Activated naive CD4-positive, alpha-beta T cell treated with anti-CD3 and anti-CD28 coated beads, Interleukin-2, amount 50 U/mL, for 72 hours (primary cell): ENCODE results near the gene PIK3CB. TPM values are rescaled to one million over a fixed set of nuclear protein-coding genes. Genes with fewer than 3 reads are reported as not detected.
A peak's percentile ranks its signal among the peaks of the same experiment; 100 is the strongest.
"Not testable (repeated sequence)": the region's sequence is repeated elsewhere in the genome, so short reads cannot be mapped to it uniquely, and the experiment has no call there.

Experiments
- ATAC-seq, 2 donors: fragments of 150-1000 bp; cut with Tn5 transposase; 2 replicates each; pipeline ENCODE4 v1.10.0; 2021; ENCODE audit warnings: mild to moderate bottlenecking in 2 of 2, moderate library complexity in 2 of 2
- DNase-seq, 2 donors: peaks; one replicate each; pipeline ENCODE4 v3.0.0; 2021 to 2022; ENCODE audit warnings: low spot score in 2 of 2
- H3K27ac Mint-ChIP-seq, 2 donors: one replicate each; pipeline ENCODE4 v1.8.0; 2022; ENCODE audit warnings: mild to moderate bottlenecking in 2 of 2, mixed read lengths in 2 of 2
- H3K36me3 Mint-ChIP-seq, 2 donors: one replicate each; pipeline ENCODE4 v1.8.0; 2022; ENCODE audit warnings: mixed read lengths in 2 of 2
- H3K9me3 Mint-ChIP-seq, 2 donors: one replicate each; pipeline ENCODE4 v1.8.0; 2022; ENCODE audit warnings: mixed read lengths in 2 of 2
- total RNA-seq, 2 donors: library from RNA; stranded (reverse); gene quantifications; one replicate each; pipeline ENCODE4 v1.2.3, GENCODE V29; 2022

The PIK3CB gene
- total RNA-seq, 2 donors from 2014 or later, result 18.8 to 21.7 TPM

DNA sequence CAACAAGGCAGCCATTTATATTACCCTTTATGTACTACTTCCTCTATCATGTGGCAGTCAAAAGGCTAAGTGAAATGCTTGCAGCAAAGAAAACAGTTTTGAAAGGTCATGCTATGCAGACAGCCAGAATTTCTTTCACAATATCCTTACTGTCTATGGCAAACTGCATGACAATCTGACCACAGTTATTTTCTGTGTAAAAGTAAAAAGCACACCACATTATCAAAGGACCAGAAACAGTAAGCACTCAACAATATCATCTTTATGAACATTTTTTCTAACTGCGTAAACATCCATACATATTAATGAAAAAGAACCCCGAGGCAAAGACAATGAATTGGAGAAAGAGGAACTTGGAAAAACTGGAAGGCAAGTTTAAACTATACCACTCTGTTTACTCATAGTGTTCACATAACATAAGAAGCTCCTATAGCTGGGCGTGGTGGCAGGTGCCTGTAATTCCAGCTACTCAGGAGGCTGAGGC, 47.9 kb downstream of the PIK3CB start:
- no peak for ATAC-seq
- H3K36me3 Mint-ChIP-seq, result peaks cover 0 to 22% of the 10 kb centered on the region in 2 donors
- no peak for DNase-seq
- H3K27ac Mint-ChIP-seq, result peak overlapping the region in 1 of 2 donors; percentile 21
- H3K9me3 Mint-ChIP-seq, result peaks cover 0 to 5% of the 10 kb centered on the region in 2 donors

- DNase-seq (no peak), ATAC-seq (no peak)
- Mint-ChIP-seq H3K36me3 (peaks cover 0 to 14% of the 10 kb centered on the region in 2 donors), H3K27ac (no peak overlapping the region), H3K9me3 (peaks cover 0 to 5% of the 10 kb centered on the region in 2 donors)
Observed at GRCh38 chr3:138785951-138786350, 48.8 kb downstream of the PIK3CB start.

- not testable (repeated sequence) for H3K27ac Mint-ChIP-seq, H3K9me3 Mint-ChIP-seq, DNase-seq, ATAC-seq
- peaks cover 0 to 11% of the 10 kb centered on the region in 2 donors for H3K36me3 Mint-ChIP-seq
Observed at GRCh38 chr3:138785362-138785857, 49.3 kb downstream of the PIK3CB start.

- peaks cover 0 to 5% of the 10 kb centered on the region in 2 donors for H3K9me3 Mint-ChIP-seq
- no peak overlapping the region for H3K27ac Mint-ChIP-seq
- DNase-seq (no peak), ATAC-seq (no peak)
- peaks cover 0 to 20% of the 10 kb centered on the region in 2 donors for H3K36me3 Mint-ChIP-seq
Observed at GRCh38 chr3:138782755-138783154, 52.0 kb downstream of the PIK3CB start.

DNA sequence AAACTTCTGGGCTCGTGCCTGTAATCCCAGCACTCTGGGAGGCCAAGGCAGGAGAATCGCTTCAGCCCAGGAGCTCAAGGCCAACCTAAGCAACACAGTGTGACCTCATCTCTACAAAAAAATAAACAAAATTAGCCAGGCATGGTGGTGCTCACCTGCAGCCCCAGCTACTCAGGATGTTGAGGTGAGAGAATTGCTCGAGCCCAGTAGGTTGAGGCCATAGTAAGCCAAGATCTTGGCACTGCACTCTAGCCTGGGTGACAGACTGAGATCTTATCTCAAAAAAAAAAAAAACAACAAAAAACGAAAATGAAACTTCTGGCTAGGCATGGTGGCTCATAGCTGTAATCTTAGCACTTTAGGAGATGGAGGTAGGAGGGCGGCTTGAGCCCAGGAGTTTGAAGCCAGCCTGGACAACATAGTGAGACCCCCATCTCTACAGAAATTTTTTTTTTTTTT, 53.7 kb downstream of the PIK3CB start:
- DNase-seq (no peak), ATAC-seq (peak; percentile 90 to 98)
- peaks cover 0 to 5% of the 10 kb centered on the region in 2 donors for H3K9me3 Mint-ChIP-seq
- peak overlapping the region in 1 of 2 donors; percentile 30 for H3K27ac Mint-ChIP-seq
- peaks cover 0 to 20% of the 10 kb centered on the region in 2 donors for H3K36me3 Mint-ChIP-seq

GRCh38 chr3:138778643-138779042, 56.1 kb downstream of the PIK3CB start:
- Mint-ChIP-seq H3K9me3 (peaks cover 0 to 5% of the 10 kb centered on the region in 2 donors), H3K27ac (no peak overlapping the region), H3K36me3 (peaks cover 0 to 20% of the 10 kb centered on the region in 2 donors)
- ATAC-seq (no peak), DNase-seq (no peak)

GRCh38 chr3:138776961-138777360, 57.8 kb downstream of the PIK3CB start:
- Mint-ChIP-seq H3K27ac (no peak overlapping the region), H3K9me3 (no peaks in the 10 kb centered on the region), H3K36me3 (peaks cover 0 to 14% of the 10 kb centered on the region in 2 donors)
- DNase-seq (no peak), ATAC-seq (no peak)

- peak overlapping the region in 1 of 2 donors; percentile 32 for H3K27ac Mint-ChIP-seq
- H3K9me3 Mint-ChIP-seq, result no peaks in the 10 kb centered on the region
- H3K36me3 Mint-ChIP-seq, result peaks cover 0 to 14% of the 10 kb centered on the region in 2 donors
- DNase-seq, result no peak
- no peak for ATAC-seq
Observed at GRCh38 chr3:138775254-138775595, 59.5 kb downstream of the PIK3CB start.

- peak; percentile 98 to 99 for ATAC-seq
- H3K9me3 Mint-ChIP-seq, result no peaks in the 10 kb centered on the region
- peaks cover 0 to 15% of the 10 kb centered on the region in 2 donors for H3K36me3 Mint-ChIP-seq
- peak overlapping the region in 1 of 2 donors; percentile 32 for H3K27ac Mint-ChIP-seq
- peak in 1 of 2 donors; percentile 39 for DNase-seq
Observed at GRCh38 chr3:138774529-138775253, 60.0 kb downstream of the PIK3CB start.

DNA sequence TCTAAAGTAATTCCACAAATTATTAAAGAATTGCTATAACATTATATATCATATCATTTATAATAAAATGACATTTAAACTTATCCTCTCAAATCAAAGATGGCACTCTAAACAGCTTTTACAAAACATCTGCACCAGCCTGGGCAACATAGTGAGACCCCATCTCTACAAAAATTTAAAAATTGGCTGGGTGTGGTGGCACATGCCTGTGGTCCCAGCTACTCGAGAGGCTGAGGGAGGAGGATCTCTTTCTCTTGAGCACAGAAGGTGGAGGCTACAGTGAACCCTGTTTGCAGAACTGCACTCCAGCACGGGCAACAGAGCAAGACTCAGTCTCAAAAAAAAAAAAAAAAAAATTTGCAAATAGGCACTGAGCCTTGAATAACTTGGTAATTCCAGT, 63.1 kb downstream of the PIK3CB start:
- Mint-ChIP-seq H3K36me3 (peaks cover 18 to 32% of the 10 kb centered on the region in 2 donors), H3K27ac (no peak overlapping the region), H3K9me3 (no peaks in the 10 kb centered on the region)
- ATAC-seq (no peak), DNase-seq (no peak)

- DNase-seq (no peak), ATAC-seq (no peak)
- Mint-ChIP-seq H3K9me3 (no peaks in the 10 kb centered on the region), H3K27ac (peak overlapping the region in 1 of 2 donors; percentile 16), H3K36me3 (peaks cover 18 to 32% of the 10 kb centered on the region in 2 donors)
Observed at GRCh38 chr3:138769616-138770015, 65.1 kb downstream of the PIK3CB start.

DNA sequence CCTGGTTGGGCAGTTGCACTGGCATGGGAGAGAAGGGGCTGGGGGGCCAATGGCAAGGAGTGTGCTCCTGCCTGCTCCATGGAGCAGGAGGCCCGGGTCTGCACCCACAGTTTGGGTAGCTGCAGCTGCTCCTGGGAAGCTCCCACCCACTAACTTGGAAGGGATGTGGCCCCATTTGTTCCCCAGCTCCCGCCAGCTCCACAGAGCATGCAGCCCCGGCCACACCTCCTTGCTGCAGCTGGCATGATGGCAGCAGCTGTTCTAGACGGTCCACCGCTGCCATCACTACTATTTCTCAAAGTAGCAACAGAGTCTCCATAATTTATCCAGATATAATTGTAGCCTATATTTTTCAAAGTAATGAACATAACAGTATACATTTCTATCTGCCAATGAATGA, 65.8 kb downstream of the PIK3CB start:
- Mint-ChIP-seq H3K27ac (no peak overlapping the region), H3K9me3 (no peaks in the 10 kb centered on the region), H3K36me3 (peaks cover 18 to 32% of the 10 kb centered on the region in 2 donors)
- ATAC-seq (no peak), DNase-seq (no peak)

GRCh38 chr3:138768125-138768524, 66.6 kb downstream of the PIK3CB start:
- ATAC-seq (no peak), DNase-seq (no peak)
- peaks cover 18 to 26% of the 10 kb centered on the region in 2 donors for H3K36me3 Mint-ChIP-seq
- no peak overlapping the region for H3K27ac Mint-ChIP-seq
- no peaks in the 10 kb centered on the region for H3K9me3 Mint-ChIP-seq

DNA sequence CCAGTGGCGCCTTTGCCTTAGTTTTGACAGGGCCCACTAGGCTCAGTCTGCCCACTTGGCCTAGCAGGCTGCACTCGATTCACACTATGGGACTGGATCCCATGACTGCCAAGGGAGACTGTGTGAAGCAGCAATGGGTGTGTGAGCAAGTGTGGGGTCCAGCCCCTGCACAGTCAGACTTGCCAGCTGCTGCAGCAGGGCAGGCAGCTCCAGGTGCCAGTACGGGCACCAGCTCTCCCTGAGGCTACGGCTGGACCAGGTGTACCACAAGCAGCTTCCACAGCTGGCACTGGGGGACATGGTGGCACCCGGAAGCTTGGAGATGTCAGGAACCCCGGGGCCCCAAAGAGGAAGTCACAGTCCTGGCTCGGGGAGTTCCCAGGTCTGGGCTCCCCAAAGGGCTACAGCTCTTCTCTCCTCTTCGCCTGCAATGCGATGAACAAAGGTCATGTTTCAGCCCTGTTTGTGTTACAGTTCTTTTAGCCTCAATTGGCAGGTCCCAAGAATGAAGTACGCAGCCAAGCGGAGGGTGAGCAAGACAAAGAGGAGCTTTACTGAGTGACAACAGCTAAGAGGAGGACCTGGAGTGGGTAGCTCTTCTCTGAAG, 67.1 kb downstream of the PIK3CB start:
- H3K9me3 Mint-ChIP-seq, result no peaks in the 10 kb centered on the region
- ATAC-seq (no peak), DNase-seq (no peak)
- no peak overlapping the region for H3K27ac Mint-ChIP-seq
- peaks cover 18 to 26% of the 10 kb centered on the region in 2 donors for H3K36me3 Mint-ChIP-seq

DNA sequence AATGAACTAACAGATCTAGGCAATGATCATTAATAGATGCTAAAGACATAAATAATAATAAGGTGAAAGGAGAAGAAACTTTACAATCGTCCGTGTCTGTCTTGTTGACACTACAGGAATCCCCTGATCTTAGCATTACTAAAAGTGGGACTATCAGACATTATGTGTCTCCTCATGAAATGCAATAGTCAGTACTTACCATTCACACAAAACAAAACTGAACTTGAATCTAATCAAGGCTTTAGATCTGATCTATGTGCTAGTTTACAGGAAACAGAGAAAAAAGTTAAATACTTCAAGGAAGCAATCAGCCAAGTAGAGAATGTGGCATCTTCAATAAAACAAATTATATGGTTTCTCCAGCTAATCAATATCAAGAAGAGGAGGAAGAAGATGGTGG, 73.7 kb downstream of the PIK3CB start:
- no peaks in the 10 kb centered on the region for H3K9me3 Mint-ChIP-seq
- DNase-seq (no peak), ATAC-seq (peak in 1 of 2 donors; percentile 38)
- peak overlapping the region in 1 of 2 donors; percentile 89 for H3K27ac Mint-ChIP-seq
- peaks cover 0 to 13% of the 10 kb centered on the region in 2 donors for H3K36me3 Mint-ChIP-seq

DNA sequence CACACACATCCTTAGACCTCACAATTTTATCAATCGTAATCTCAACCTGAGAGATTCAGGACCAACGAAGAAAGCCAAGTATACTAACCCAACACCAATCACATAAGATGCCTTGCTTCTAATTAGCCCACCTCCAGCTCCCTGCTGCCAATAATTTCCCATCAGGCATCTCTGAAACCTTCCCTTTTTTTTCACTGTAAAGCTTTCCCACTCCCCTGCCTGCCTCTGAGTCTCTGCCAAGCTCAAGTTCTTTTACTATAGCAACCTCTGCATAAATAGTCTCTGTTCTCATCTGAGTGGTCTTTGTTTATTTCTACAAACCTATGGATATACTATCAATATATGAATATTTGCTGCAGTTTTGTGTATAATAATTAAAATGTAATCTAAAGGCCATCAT, 86.5 kb downstream of the PIK3CB start:
- Mint-ChIP-seq H3K27ac (peak overlapping the region in 1 of 2 donors; percentile 45), H3K9me3 (no peaks in the 10 kb centered on the region), H3K36me3 (no peaks in the 10 kb centered on the region)
- DNase-seq, result no peak
- ATAC-seq, result no peak

GRCh38 chr3:138747225-138747624, 87.5 kb downstream of the PIK3CB start:
- Mint-ChIP-seq H3K36me3 (no peaks in the 10 kb centered on the region), H3K27ac (no peak overlapping the region), H3K9me3 (no peaks in the 10 kb centered on the region)
- ATAC-seq, result no peak
- no peak for DNase-seq
